ENCODE measurements around the gene SORD.

GRCh38 chr15:45093622-45094357 is 70.8 kb downstream of the SORD start:
- TF ChIP-seq CTCF (IDR thresholded peaks at IDR 0.05) (no peak), POLR2A (IDR thresholded peaks at IDR 0.05) (no peak)
